ENCODE measurements around the gene PTX4.

DNA sequence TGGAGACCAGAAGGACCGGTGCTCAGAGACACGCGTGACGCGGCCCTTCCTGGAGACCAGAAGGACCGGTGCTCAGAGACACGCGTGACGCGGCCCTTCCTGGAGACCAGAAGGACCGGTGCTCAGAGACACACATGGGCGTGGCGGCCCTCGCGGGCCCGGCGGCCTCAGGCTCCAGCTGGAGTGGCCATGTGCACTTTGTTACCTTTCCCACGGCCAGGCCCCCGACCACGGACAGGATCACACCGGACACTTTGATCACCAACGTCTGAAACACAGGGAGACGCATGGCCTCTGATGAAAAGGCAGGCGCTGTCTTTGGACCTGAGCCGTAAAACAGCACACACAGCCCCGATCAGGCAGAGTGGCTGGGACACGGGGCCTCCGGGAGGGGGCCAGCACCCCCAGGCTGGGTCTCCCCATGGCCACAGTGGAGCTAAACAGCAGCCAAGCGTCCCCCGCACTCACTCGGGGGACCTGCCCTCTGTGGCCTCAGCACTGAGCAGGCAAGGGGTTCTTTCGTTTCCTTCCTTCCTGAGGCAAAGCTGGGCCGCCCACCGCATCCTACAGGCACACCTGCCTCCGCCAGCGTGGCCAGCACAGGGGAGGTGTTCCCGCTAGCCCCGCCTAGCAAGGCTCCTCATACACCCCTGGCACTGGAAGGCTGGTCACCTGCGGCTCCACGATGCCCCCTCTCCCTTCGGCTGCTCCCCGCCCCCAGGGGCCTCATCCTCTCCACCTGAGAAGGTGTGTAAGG is 31.1 kb downstream of the PTX4 start:
- TF ChIP-seq CTCF (IDR thresholded peaks at IDR 0.05; ENCODE audit: low read depth, low read length) (no peak), POLR2A (IDR thresholded peaks at IDR 0.05; ENCODE audit: extremely low read depth, insufficient read length) (no peak), MAX (IDR thresholded peaks at IDR 0.05; ENCODE audit: low read depth, low read length) (no peak)
